ENCODE measurements around the gene MYO9B.

DNA sequence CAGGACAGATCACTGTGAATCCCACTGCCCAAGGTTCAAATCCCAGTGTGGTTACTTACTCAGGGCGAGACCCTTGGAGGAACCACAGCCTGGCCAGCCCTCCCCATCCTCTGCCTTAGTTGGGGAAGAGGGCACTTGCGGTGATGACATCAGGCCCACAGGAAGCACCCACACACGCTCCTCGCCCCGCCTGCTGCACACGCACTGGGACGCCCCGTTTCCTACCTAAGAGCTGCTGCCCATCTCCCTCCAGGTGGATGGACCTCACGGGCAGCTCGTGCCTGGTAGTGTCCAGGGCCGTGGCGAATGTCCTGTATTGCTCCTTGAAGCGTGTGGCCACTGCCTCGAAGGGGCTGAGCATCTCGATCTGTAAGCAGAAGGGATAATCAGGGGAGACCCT is 19.9 kb upstream of the MYO9B start:
- TF ChIP-seq CTCF (conservative IDR thresholded peaks at IDR 0.05 in 1 of 2, IDR thresholded peaks at IDR 0.05 in 1 of 2; ENCODE audit: extremely low read depth in 1 of 2, insufficient read depth in 1 of 2, low read depth in 1 of 2, low read length in 2 of 2) (no peak), EZH2 (IDR thresholded peaks at IDR 0.05; ENCODE audit: borderline replicate concordance, low read length) (no peak)

Measured in mammary epithelial cell (primary cell).